Measurements from ENCODE around the gene SLC36A1.
"Not testable (repeated sequence)": the region's sequence is repeated elsewhere in the genome, so short reads cannot be mapped to it uniquely, and the experiment has no call there.

The SLC36A1 gene

DNA sequence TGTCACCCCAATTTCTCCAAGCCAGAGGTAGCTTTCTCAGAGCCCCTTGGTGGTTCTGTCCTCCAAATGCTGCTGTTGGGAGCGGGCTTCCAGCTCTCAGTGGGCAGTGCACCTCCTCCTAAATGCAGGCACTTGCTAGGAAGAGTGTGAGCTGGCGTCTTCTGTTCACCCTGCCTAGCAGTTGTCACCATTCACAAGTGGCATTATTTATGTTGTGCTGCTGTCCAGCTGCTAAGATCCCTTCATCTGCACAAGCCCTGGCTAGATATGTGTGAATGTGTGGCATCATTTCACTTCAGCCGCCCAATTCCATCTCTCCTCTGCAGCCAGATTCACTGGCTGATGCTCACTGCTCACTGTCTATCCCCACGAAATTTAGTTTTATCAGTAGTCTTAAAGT is 43.7 kb downstream of the SLC36A1 start:
- DNase-seq: no peak

GRCh38 chr5:151492729-151493128 is 45.3 kb downstream of the SLC36A1 start:
- DNase-seq: no peak

DNA sequence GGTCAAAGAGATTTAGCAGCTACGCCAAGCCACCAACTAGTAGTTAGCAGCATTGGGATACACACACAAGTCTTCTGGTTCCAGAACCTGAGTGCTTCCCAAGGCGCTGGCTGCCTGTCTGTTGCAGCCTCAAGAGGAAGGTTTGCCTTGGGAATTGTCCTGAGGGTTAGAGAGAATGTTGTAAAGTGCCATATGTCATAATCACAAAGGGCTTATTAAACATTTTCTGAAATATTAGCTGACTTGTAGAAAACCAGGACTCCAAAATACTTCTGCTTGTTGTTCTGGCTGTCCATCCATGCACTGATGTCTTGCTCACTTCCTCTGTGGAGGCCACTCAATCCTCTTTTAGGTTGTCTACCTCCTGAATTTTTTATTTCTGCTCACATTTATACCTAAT is 46.3 kb downstream of the SLC36A1 start:
- DNase-seq: no peak

GRCh38 chr5:151495320-151495719 is 47.9 kb downstream of the SLC36A1 start:
- DNase-seq: no peak

GRCh38 chr5:151496041-151496484 is 48.7 kb downstream of the SLC36A1 start:
- no peak for DNase-seq

GRCh38 chr5:151497391-151498002 is 50.1 kb downstream of the SLC36A1 start:
- no peak for DNase-seq

- no peak for DNase-seq
Measured at GRCh38 chr5:151498395-151499155, 51.2 kb downstream of the SLC36A1 start.

- DNase-seq: no peak
Measured at GRCh38 chr5:151499501-151500035, 52.2 kb downstream of the SLC36A1 start.

DNA sequence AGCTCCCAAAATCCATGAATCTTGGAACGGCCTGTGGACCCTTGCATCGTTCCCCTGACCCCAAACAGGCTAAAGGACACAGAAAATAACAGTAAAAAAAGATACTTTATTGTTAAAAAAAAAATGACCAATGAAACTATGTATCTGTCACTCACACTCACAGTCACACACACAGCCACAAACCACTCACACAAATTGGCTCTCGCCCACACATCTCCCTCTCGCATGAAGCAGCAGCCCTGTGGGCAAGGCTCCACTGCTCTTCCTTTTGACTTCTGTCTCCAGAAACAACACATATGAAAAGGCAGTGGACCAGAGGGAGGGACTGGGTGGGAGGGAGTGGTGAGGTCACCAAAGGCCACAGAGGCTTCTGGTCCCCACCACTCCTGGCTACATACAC is 56.6 kb downstream of the SLC36A1 start:
- DNase-seq: no peak

DNA sequence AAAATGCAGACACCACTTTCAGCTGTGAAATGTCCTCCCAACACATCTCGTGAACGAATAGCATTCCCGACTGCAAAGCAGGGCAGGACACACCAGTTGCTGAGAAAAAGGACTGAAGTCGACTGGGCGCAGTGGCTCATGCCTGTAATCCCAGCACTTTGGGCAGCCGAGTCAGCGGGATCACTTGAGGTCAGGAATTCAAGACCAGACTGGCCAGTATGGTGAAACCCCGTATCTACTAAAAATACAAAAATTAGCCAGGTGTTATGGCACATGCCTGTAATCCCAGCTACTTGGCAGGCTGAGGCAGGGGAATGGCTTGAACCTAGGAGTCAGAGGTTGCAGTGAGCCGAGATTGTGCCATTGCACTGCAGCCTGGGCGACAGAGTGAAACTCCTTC is 60.9 kb downstream of the SLC36A1 start:
- DNase-seq: not testable (repeated sequence)

GRCh38 chr5:151509231-151509630 is 61.8 kb downstream of the SLC36A1 start:
- DNase-seq: no peak

- no peak for DNase-seq
Measured at GRCh38 chr5:151509836-151510235, 62.4 kb downstream of the SLC36A1 start.

DNA sequence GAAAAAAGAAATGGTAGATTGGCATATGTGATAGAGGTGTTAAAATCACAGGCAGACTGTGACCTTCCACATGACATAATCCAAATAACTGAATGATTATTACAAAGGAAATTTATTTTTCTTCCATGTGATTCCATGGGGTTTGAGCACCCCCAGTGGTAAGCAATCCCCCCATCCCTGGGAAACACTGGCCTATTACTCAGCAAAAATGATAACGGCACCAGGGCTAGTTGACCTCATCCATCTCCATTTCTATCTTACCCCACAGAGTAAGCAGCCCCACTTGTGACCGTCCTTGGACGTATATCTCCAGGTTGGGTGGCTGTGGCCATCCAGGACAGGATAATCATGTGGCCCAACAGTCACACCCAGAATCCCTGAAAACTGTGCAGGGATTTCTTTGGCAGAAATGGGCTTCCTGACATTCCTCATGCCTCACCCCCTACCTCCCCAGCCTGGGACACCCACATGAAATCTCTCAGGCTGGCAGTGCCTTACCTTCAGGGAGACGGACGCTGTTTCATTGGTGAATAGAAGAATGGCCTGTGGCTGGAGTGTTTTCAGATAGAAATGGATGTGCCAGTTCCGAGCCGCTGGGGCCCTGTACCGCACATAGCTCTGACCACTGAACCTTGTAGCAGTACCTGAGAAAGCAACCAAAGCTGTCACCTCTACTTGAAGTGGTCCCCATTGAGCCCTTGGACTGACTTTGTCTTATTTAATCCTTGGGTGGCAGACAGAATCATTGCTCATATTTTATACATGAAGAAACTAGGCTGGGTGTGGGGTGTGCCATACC is 69.9 kb downstream of the SLC36A1 start:
- DNase-seq: no peak

DNA sequence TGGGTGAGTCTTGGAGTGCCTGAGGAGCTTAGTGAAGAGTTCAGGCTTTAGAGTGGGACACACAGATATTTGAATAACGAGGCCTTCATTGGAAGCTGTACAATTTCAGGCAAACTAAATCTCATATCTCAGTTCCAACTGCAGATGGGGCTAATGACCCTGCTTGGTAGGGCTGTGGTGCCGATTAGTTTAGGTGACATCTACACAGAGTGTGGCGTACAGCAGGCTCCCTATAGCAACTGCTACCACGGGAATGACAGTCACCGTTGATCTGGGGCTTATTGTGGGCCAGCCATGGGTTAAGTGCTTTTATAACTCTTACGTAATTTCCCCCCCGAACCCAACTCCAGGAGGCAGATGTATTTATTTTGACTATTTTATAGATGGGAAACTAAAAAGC is 72.9 kb downstream of the SLC36A1 start:
- DNase-seq: no peak

GRCh38 chr5:151522226-151522625 is 74.8 kb downstream of the SLC36A1 start:
- DNase-seq: no peak

GRCh38 chr5:151523335-151523734 is 75.9 kb downstream of the SLC36A1 start:
- peak; percentile 21 for DNase-seq

GRCh38 chr5:151528153-151528552 is 80.8 kb downstream of the SLC36A1 start:
- no peak for DNase-seq

DNA sequence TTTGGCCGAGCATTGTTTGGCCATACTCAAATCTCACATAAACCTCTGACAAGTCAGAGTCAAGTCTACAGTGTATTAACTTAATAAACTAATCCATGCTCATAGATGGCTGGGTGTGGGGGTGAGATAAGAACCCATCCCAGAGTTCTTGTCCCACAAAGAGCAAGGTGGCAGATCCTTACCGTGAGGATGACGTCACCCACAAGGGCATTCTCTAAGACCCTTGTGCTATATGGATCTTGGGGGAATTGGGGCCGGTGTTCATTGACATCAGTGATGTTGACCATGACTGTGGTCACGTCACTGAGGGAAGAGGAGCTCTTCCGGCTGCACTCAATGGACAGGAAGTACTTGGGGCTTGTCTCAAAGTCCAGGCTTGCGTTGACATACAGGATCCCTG is 81.6 kb downstream of the SLC36A1 start:
- DNase-seq: no peak

GRCh38 chr5:151531581-151531980 is 84.2 kb downstream of the SLC36A1 start:
- DNase-seq: no peak

DNA sequence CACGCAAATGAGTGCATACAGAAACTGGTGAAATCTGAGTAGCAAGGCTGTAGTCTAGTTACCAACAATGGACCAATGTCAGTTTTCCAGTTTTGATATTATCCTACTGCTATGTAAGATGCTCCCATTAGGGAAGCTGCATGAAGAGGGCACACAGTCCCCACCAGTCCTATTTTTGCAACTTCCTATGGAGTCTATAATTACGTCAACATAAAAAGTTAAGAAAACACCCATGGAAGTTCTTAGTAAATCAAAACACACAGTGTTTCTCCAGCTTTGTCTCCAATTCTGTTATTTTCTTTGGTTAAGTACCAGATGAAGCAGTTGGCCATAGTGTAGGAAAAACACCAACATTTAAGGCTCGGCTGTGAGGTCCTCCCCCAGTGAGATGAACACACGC is 85.0 kb downstream of the SLC36A1 start:
- no peak for DNase-seq

DNA sequence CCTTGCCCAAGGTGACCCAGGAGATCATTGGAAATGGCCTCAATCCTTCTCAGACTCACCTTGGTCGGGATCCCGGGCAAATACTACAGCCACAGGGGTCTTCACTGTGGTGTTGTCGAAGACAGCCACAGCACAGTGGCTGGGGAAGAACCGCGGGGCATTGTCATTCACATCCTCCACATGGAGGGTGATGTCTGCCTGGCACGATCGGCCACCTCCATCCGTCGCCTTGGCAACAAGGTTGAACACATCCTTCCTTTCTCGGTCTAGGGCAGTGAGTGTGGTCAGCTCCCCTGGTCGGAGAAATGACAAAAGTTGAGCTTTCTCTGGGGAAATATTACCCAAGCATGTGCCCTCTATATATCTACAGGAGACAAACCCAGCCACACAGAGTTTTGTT is 86.9 kb downstream of the SLC36A1 start:
- DNase-seq: no peak

DNA sequence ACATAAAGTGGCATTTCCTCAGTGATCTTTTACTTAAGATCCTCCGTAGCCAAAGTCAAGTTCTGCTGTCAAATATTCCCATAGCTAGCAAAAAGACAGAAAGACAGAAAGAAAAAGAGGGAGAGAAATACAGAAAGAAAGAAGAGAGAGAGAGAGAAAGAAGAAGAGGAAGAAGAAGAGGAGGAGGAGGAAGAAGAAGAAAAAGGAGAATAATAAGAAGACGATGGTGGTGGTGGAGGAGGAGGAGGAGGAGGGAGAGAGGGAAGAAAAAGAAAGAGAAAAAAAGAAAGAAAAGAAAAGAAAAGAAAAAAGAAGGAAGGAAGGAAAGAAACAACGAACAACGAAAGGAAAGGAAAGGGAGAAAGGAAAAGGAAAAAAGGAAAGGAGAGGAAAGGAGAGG is 89.6 kb downstream of the SLC36A1 start:
- DNase-seq: no peak

- DNase-seq: no peak
Measured at GRCh38 chr5:151541571-151541970, 94.2 kb downstream of the SLC36A1 start.
